Thyroid gland (tissue), 4 donors: ENCODE data around the gene ACSS1. TPM values are rescaled to one million over a fixed set of nuclear protein-coding genes. Genes with fewer than 3 reads are reported as not detected.

ENCODE experiments used
- DNase-seq, 2 donors: peaks; one replicate each; pipeline ENCODE4 v3.0.0-alpha.2; 2019
- H3K27ac ChIP-seq, 3 donors: fragments of 200-600 bp; sonication (generic); 1 replicate in 2 of 3; 2 replicates in 1 of 3; pipeline ENCODE4 v1.5.1; 2016 to 2019; ENCODE audit warnings: mild to moderate bottlenecking in 1 of 3, moderate library complexity in 1 of 3
- H3K27me3 ChIP-seq: fragments of 200-600 bp; sonication (generic); one replicate; pipeline ENCODE4 v1.5.1; 2019
- H3K36me3 ChIP-seq, 2 donors: fragments of 200-600 bp; sonication (generic); one replicate each; pipeline ENCODE4 v1.5.1; 2016 to 2019
- H3K4me1 ChIP-seq, 2 donors: fragments of 200-600 bp; sonication (generic); one replicate each; pipeline ENCODE4 v1.5.1; 2017 to 2019
- H3K4me3 ChIP-seq, 3 donors: fragments of 200-600 bp; sonication (generic); replicated peaks in 1 of 3; 1 replicate in 2 of 3; 2 replicates in 1 of 3; pipeline ENCODE4 v1.5.1; 2016; ENCODE audit warnings: mild to moderate bottlenecking in 1 of 3
- H3K9me3 ChIP-seq: fragments of 200-600 bp; sonication (generic); one replicate; pipeline ENCODE4 v1.5.1; 2017
- CTCF ChIP-seq, 6 experiments: fragments of 200-600 bp in 3 of 6; fragments of 450-650 bp in 3 of 6; sonication (generic) in 3 of 6; IDR thresholded peaks; one replicate each; pipeline ENCODE4 v1.5.1; 2016 to 2019; ENCODE audit warnings: antibody characterized with exemption in 6 of 6, mild to moderate bottlenecking in 2 of 6, inconsistent platforms in 1 of 6, moderate library complexity in 1 of 6
- POLR2A ChIP-seq, 2 donors: fragments of 450-650 bp; IDR thresholded peaks; one replicate each; pipeline ENCODE4 v1.6.1; 2017; ENCODE audit warnings: antibody characterized with exemption in 2 of 2, mild to moderate bottlenecking in 2 of 2, moderate library complexity in 1 of 2
- WGBS, 2 donors: methylation state at CpG; one replicate each; pipeline ENCODE4 v1.1.5; 2017; 5-methylcytosine and 5-hydroxymethylcytosine counted together
- intact Hi-C: fragments of 100-400 bp; cut with DNase I; formaldehyde crosslinking; loops from one replicate; pipeline ENCODE4 v1.15.1; 2023
- total RNA-seq, 4 donors: library from RNA; depleted of rRNA; stranded (reverse); fragments of >200 nt; gene quantifications; one replicate each; pipeline ENCODE4 v1.2.3, GENCODE V29; 2016

ACSS1 gene
- total RNA-seq, 4 donors from 2014 or later = 45.8 to 57.4 (median 52.1) TPM

GRCh38 chr20:25061103-25061799, 3.3 kb upstream of the ACSS1 start:
- Histone ChIP-seq H3K27me3 (no peaks in the 10 kb centered on the region), H3K9me3 (no peaks in the 10 kb centered on the region), H3K4me3 (no peak overlapping the region), H3K36me3 (no peaks in the 10 kb centered on the region), H3K4me1 (peaks cover 16 to 25% of the 10 kb centered on the region in 2 donors), H3K27ac (no peak overlapping the region)
- 88 to 90% methylated on average over 7 of the region's 7 CpGs for WGBS, 2 donors
- TF ChIP-seq POLR2A (IDR thresholded peaks at IDR 0.05) = no peak
- TF ChIP-seq CTCF (IDR thresholded peaks at IDR 0.05) = no peak
- intact Hi-C loops = loop anchor here (5.0 kb wide), 1 partner anchor 116 kb away; no protein-coding TSS in a partner anchor
- no peak for DNase-seq

DNA sequence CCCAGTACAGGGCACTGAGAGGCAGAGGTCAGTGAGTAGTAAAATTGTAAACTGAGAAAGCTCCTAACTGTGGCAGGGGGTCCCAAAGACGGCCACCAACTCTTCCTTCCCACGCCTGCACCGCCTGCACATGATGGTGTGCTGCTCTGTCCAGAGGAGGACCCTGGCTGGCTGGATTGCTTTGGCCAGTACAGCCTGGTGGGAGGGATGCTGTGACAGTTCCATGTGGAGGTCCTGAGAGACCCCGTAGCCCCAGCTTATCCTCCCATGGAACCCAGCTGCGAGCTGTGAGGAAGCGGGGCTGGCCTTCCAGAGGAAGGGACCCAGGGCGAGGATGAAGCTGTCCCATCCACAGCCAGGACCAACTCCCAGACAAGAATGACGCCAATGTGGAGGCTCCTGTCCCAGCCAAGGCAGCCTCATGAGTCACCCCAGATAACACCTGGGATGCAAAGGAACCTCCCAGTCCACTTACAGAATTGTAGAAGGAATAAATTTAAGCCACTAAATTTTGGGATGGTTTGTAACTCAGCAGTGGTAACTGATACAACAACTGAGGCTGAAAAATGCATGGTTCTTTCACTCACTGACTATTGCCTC, 2.0 kb upstream of the ACSS1 start:
- intact Hi-C loops = loop anchor here (5.0 kb wide), 1 partner anchor 117 kb away; no protein-coding TSS in a partner anchor
- no peaks in the 10 kb centered on the region for H3K36me3 ChIP-seq
- peaks cover 28 to 29% of the 10 kb centered on the region in 2 donors for H3K4me1 ChIP-seq
- no peaks in the 10 kb centered on the region for H3K27me3 ChIP-seq
- TF ChIP-seq CTCF (IDR thresholded peaks at IDR 0.05) (no peak), POLR2A (IDR thresholded peaks at IDR 0.05) (no peak)
- peak in 1 of 2 donors; percentile 2 for DNase-seq
- no peak overlapping the region for H3K4me3 ChIP-seq
- no peaks in the 10 kb centered on the region for H3K9me3 ChIP-seq
- WGBS, 2 donors = 97 to 100% methylated on average over 8 of the region's 8 CpGs
- H3K27ac ChIP-seq = no peak overlapping the region

DNA sequence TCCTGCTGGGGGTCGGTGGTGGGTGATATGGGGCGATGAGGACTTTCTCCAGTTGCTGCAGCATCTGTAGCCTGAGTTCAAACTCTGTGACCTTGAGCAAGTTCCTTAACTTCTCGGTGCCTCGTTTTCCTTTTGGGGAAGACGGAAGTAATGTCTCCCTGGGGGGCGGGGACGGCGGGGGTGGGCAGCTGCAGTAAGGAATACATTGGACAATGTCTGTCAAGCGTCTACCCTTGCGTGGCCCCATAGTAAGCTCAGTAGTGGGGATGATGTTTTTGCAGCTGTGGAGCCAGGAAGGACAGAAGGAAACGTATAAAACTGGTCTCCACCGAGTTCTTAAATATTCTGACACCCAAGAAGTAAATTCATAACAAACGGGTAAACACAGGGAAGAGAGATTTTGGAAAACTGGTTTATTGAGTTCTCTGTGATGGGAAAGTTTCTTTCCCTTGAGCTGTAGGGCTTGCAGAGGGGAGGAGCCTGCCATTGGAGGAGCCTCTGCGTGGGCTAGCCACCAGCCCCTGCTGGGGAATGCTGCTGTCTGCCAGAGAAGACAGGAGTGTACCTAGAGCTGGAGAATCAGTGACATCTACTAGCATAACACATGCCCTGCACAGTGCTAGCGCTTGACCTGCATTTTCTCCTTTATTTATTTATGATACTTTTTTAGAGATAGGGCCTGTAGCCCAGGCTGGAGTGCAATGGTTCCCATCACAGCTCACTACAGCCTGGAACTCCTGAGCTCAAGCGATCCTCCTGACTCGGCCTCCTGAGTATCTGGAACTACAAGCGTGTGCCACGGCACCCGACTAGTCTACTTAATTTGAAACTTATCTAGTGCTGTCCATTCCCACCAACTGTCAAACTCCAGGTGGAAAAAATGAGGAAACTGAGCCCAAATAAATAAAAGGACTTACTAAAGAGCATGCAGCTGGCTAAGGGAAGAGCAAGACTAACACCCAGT, 1.2 kb upstream of the ACSS1 start:
- Histone ChIP-seq H3K27me3 (no peaks in the 10 kb centered on the region), H3K4me3 (peak overlapping the region; percentile 64 to 84 (median 73)), H3K27ac (peak overlapping the region; percentile 94 to 96 (median 96)), H3K4me1 (peaks cover 35 to 36% of the 10 kb centered on the region in 2 donors), H3K9me3 (no peaks in the 10 kb centered on the region), H3K36me3 (no peaks in the 10 kb centered on the region)
- intact Hi-C loops = no loop called here
- DNase-seq = peak in 1 of 2 donors; percentile 35
- 45 to 48% methylated on average over 17 to 20 of the region's 20 CpGs for WGBS, 2 donors
- TF ChIP-seq CTCF (IDR thresholded peaks at IDR 0.05) (no peak), POLR2A (IDR thresholded peaks at IDR 0.05) (no peak)

DNA sequence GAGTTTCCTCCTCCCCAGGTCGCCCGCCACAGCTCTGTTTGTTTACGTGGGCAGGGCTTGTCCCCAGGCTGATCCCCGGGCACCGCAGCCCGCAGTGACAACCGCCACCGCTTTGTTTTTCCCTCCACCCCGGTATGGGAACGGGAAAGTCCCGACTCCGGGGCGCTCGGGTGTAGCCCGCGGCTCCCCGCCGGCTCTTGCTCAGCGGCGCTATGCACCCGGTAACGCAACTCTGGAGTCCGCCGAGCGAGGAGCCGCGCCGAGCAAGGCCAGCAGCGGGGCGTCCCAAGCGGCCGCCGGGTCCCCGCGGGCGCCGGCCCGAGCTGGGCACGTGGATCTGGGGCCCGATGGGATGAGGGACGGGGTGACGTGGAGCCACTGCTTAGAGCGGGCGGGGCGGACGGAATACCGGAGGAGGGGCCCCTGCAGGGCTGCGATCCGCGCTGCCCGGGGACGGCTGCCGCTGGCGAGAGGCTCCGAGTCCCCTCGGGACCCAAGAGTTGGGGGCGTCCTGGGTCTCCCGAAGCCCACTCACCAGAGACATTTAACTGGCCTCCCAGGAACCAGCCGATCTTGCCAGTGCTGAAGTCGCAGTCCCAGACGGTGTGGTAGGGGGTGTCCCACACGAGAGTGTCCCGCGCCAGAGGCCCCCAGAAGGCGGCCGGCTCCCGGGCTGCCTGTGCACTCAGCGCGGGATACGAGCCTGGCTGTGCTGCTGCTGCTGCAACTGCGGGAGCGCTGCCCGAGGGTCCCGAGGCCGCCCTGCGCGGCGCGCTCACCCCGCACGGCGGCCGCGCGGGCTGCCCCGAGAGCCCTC, 497 bp downstream of the ACSS1 start:
- H3K4me3 ChIP-seq = peak overlapping the region; percentile 64 to 84 (median 73)
- 0 to 1% methylated on average over 16 to 18 of the region's 86 CpGs for WGBS, 2 donors
- TF ChIP-seq CTCF (IDR thresholded peaks at IDR 0.05) = no peak
- TF ChIP-seq POLR2A (IDR thresholded peaks at IDR 0.05) = peak; percentile 33 to 73
- no peaks in the 10 kb centered on the region for H3K9me3 ChIP-seq
- DNase-seq = peak; percentile 79 to 81
- no peaks in the 10 kb centered on the region for H3K36me3 ChIP-seq
- intact Hi-C loops = no loop called here
- H3K4me1 ChIP-seq = peaks cover 52 to 53% of the 10 kb centered on the region in 2 donors
- peak overlapping the region; percentile 94 to 96 (median 96) for H3K27ac ChIP-seq
- no peaks in the 10 kb centered on the region for H3K27me3 ChIP-seq
